ENCODE results near the gene MPEG1.

Gene MPEG1

DNA sequence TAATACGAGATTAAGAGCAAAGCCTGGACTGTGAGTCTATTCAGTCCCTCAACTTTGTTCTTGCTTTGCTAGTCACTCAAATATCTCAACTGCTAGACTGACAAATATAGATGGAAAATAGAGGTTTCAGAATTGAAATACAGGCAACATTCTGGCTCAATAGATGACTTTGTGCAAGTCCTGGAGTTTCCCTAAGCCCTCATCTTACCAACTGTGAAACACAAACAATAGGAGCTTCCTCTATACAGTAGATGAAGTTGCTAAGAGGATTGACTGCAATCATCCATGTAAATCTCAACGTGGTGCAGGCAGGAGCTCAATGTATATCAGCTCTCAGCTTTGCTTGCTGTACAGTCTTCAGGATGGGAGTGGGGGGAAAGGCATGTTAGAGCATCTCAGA lies 6.2 kb upstream of the MPEG1 start:
- Histone ChIP-seq H4K8ac (ENCODE audit: low read depth, low read length) (no peak overlapping the region), H3K4me2 (ENCODE audit: insufficient read depth, low read length, poor library complexity, severe bottlenecking) (no peak overlapping the region), H4K91ac (ENCODE audit: low read depth, low read length, poor library complexity) (no peak overlapping the region), H2BK12ac (ENCODE audit: low read length) (no peak overlapping the region), H3K9ac (ENCODE audit: low read depth, low read length, poor library complexity) (no peak overlapping the region), H3K27me3 (ENCODE audit: control insufficient read depth in 3 of 3, insufficient read depth in 3 of 3, low read depth in 1 of 3, low read length in 3 of 3) (peaks cover 0 to 23% (median 0%) of the 10 kb centered on the region in 3 experiments), H3K36me3 (replicated peaks in 1 of 2; ENCODE audit: control insufficient read depth in 2 of 2, insufficient read depth in 2 of 2, low read length in 2 of 2) (no peaks in the 10 kb centered on the region), H2AFZ (ENCODE audit: low read length) (no peak overlapping the region), H3K27ac (replicated peaks; ENCODE audit: low read length) (no peak overlapping the region), H3K4me3 (ENCODE audit: low read length in 2 of 2) (no peak overlapping the region), H2BK120ac (ENCODE audit: low read depth, low read length) (no peak overlapping the region), H2BK5ac (ENCODE audit: low read length) (no peak overlapping the region), H3K14ac (ENCODE audit: low read length) (no peak overlapping the region), H2BK15ac (ENCODE audit: low read length) (no peak overlapping the region), H2AK5ac (ENCODE audit: low read depth, low read length) (no peak overlapping the region), H3K9me3 (replicated peaks in 1 of 2; ENCODE audit: control insufficient read depth in 2 of 2, insufficient read depth in 1 of 2, low read depth in 1 of 2, low read length in 2 of 2) (no peaks in the 10 kb centered on the region), H3K18ac (ENCODE audit: low read length) (no peak overlapping the region), H3K4me1 (ENCODE audit: control insufficient read depth in 2 of 2, insufficient read depth in 1 of 2, low read depth in 1 of 2, low read length in 2 of 2) (no peaks in the 10 kb centered on the region), H3K4ac (ENCODE audit: low read length) (no peak overlapping the region), H3K79me1 (ENCODE audit: low read depth, low read length) (no peaks in the 10 kb centered on the region), H3K23ac (ENCODE audit: low read depth, low read length, poor library complexity) (no peak overlapping the region)
- DNase-seq (ENCODE audit: low spot score), result no peak
- no CpG with 5 or more reads among the region's 2 CpGs for WGBS, 2 donors (ENCODE audit: extremely low coverage in 2 of 2, insufficient read length in 2 of 2, insufficient replicate concordance in 1 of 2)

DNA sequence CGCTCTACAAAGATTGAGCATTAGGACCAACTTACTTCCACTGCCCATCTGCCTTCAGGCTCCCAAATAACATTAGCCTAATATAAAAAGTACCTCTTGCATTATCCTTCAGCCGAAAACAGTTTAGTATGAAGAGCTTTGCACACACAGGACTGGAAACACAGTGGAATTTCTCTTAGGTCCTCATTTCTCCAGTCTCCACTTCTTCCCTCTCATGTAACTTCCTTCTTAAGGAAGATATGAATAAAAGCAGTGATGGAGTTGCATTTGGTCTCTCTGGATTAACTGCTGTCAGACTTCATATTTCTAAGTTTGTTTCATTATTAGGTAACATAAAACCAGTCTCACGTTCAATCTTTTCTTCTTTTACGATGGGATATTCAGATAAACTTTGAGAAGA lies 5.6 kb upstream of the MPEG1 start:
- H3K79me1 ChIP-seq (ENCODE audit: low read depth, low read length), result no peaks in the 10 kb centered on the region
- no peak overlapping the region for H2BK120ac ChIP-seq (ENCODE audit: low read depth, low read length)
- no peak overlapping the region for H2AFZ ChIP-seq (ENCODE audit: low read length)
- no peak overlapping the region for H3K4me3 ChIP-seq (ENCODE audit: low read length in 2 of 2)
- no peak overlapping the region for H2BK5ac ChIP-seq (ENCODE audit: low read length)
- no peaks in the 10 kb centered on the region for H3K36me3 ChIP-seq (replicated peaks in 1 of 2; ENCODE audit: control insufficient read depth in 2 of 2, insufficient read depth in 2 of 2, low read length in 2 of 2)
- no peak overlapping the region for H3K9ac ChIP-seq (ENCODE audit: low read depth, low read length, poor library complexity)
- H3K4me2 ChIP-seq (ENCODE audit: insufficient read depth, low read length, poor library complexity, severe bottlenecking), result no peak overlapping the region
- H4K8ac ChIP-seq (ENCODE audit: low read depth, low read length), result no peak overlapping the region
- no peaks in the 10 kb centered on the region for H3K9me3 ChIP-seq (replicated peaks in 1 of 2; ENCODE audit: control insufficient read depth in 2 of 2, insufficient read depth in 1 of 2, low read depth in 1 of 2, low read length in 2 of 2)
- peaks cover 0 to 20% (median 0%) of the 10 kb centered on the region in 3 experiments for H3K27me3 ChIP-seq (ENCODE audit: control insufficient read depth in 3 of 3, insufficient read depth in 3 of 3, low read depth in 1 of 3, low read length in 3 of 3)
- H2BK12ac ChIP-seq (ENCODE audit: low read length), result no peak overlapping the region
- H4K91ac ChIP-seq (ENCODE audit: low read depth, low read length, poor library complexity), result no peak overlapping the region
- no peak overlapping the region for H2AK5ac ChIP-seq (ENCODE audit: low read depth, low read length)
- WGBS, 2 donors (ENCODE audit: extremely low coverage in 2 of 2, insufficient read length in 2 of 2, insufficient replicate concordance in 1 of 2), result no CpG with 5 or more reads among the region's 4 CpGs
- no peak overlapping the region for H2BK15ac ChIP-seq (ENCODE audit: low read length)
- no peaks in the 10 kb centered on the region for H3K4me1 ChIP-seq (ENCODE audit: control insufficient read depth in 2 of 2, insufficient read depth in 1 of 2, low read depth in 1 of 2, low read length in 2 of 2)
- no peak overlapping the region for H3K4ac ChIP-seq (ENCODE audit: low read length)
- H3K14ac ChIP-seq (ENCODE audit: low read length), result no peak overlapping the region
- DNase-seq (ENCODE audit: low spot score), result no peak
- no peak overlapping the region for H3K27ac ChIP-seq (replicated peaks; ENCODE audit: low read length)
- no peak overlapping the region for H3K23ac ChIP-seq (ENCODE audit: low read depth, low read length, poor library complexity)
- H3K18ac ChIP-seq (ENCODE audit: low read length), result no peak overlapping the region

DNA sequence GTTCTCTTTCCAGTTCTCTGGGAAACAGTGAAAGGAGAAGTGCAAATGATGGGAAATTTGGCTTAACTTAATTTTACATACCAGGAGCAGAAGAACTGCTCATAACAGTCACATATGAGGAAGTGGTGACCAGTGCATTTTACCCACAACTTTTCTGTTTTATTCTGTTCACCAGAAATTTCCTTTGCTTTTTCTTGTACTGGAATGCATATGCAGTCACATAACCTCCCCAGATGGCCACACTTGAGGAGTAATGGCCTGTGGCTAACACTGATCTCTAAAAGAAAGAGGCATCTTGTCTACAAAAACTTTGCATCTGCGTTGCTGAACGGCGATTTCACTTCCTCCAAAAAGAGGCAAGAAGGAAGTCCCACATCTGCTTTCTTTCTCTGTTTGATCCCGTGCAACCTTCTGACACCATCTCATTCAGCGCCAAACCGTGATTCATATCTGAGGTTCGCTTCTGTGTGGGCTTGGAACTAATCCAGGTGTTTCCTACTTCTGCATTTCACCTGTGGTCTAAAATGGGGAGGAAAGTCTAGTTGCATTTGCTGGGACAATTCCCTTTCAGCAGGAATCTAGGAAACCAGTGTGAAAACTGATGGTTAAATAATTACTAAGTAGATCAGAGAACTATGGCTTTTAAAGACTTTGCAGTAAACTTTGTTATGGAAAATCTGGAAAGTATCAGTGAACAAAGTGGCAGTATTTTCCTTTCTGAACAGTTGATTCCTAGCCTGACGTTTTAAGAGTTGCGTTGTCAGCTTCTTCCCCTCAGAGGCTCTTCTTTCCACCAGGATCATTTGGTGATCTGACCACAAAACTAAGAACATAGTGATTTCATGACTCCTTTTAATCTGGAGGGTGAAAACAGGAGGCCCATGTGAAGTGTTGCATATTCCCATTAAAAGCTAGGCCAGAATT lies 4.2 kb upstream of the MPEG1 start:
- H3K14ac ChIP-seq (ENCODE audit: low read length), result no peak overlapping the region
- no peaks in the 10 kb centered on the region for H3K4me1 ChIP-seq (ENCODE audit: control insufficient read depth in 2 of 2, insufficient read depth in 1 of 2, low read depth in 1 of 2, low read length in 2 of 2)
- no peaks in the 10 kb centered on the region for H3K36me3 ChIP-seq (replicated peaks in 1 of 2; ENCODE audit: control insufficient read depth in 2 of 2, insufficient read depth in 2 of 2, low read length in 2 of 2)
- no peak overlapping the region for H2AFZ ChIP-seq (ENCODE audit: low read length)
- H2BK5ac ChIP-seq (ENCODE audit: low read length), result no peak overlapping the region
- H3K18ac ChIP-seq (ENCODE audit: low read length), result no peak overlapping the region
- H3K9ac ChIP-seq (ENCODE audit: low read depth, low read length, poor library complexity), result no peak overlapping the region
- no CpG with 5 or more reads among the region's 9 CpGs for WGBS, 2 donors (ENCODE audit: extremely low coverage in 2 of 2, insufficient read length in 2 of 2, insufficient replicate concordance in 1 of 2)
- H4K8ac ChIP-seq (ENCODE audit: low read depth, low read length), result no peak overlapping the region
- H3K27ac ChIP-seq (replicated peaks; ENCODE audit: low read length), result no peak overlapping the region
- no peak overlapping the region for H3K4me2 ChIP-seq (ENCODE audit: insufficient read depth, low read length, poor library complexity, severe bottlenecking)
- H3K79me1 ChIP-seq (ENCODE audit: low read depth, low read length), result no peaks in the 10 kb centered on the region
- no peaks in the 10 kb centered on the region for H3K9me3 ChIP-seq (replicated peaks in 1 of 2; ENCODE audit: control insufficient read depth in 2 of 2, insufficient read depth in 1 of 2, low read depth in 1 of 2, low read length in 2 of 2)
- H3K4me3 ChIP-seq (ENCODE audit: low read length in 2 of 2), result no peak overlapping the region
- H4K91ac ChIP-seq (ENCODE audit: low read depth, low read length, poor library complexity), result no peak overlapping the region
- no peak overlapping the region for H2AK5ac ChIP-seq (ENCODE audit: low read depth, low read length)
- no peak overlapping the region for H3K4ac ChIP-seq (ENCODE audit: low read length)
- H3K23ac ChIP-seq (ENCODE audit: low read depth, low read length, poor library complexity), result no peak overlapping the region
- H2BK15ac ChIP-seq (ENCODE audit: low read length), result no peak overlapping the region
- DNase-seq (ENCODE audit: low spot score), result no peak
- H2BK120ac ChIP-seq (ENCODE audit: low read depth, low read length), result no peak overlapping the region
- peaks cover 0 to 10% (median 0%) of the 10 kb centered on the region in 3 experiments for H3K27me3 ChIP-seq (ENCODE audit: control insufficient read depth in 3 of 3, insufficient read depth in 3 of 3, low read depth in 1 of 3, low read length in 3 of 3)
- no peak overlapping the region for H2BK12ac ChIP-seq (ENCODE audit: low read length)

DNA sequence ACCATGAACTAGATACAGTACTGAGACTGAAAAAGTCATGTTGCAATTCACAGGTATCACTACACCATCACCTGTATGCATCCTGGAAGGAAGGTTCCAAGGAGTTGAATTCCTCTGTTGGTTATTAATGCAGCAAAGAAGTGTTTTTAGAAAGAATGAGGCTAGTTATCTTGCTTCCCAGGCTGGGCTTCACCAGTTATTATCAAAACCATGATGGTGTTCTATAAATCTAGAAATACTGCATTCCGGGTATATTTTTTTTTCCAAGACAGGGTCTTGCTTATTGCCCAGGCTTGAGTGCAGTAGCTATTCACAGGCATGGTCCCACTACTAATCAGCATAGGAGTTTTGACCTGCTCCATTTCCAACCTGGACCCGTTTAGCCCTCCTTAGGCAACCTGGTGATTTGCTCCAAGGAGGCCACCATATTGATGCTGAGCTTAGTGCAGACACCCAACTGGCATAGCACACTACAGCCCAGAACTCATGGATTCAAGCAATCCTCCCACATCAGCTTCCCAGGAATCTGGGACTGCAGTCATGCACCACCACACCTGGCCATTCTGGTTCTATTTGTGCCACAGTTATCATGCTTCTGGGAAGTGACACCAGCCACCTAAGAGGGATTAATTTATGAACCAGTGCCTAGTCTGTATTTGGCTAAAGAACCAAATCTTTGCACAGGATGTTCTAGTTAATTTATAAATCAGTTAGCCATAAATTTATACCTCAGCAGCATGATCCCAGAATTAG lies 1.6 kb upstream of the MPEG1 start:
- H3K18ac ChIP-seq (ENCODE audit: low read length), result no peak overlapping the region
- no peak overlapping the region for H2BK120ac ChIP-seq (ENCODE audit: low read depth, low read length)
- H3K9me3 ChIP-seq (replicated peaks in 1 of 2; ENCODE audit: control insufficient read depth in 2 of 2, insufficient read depth in 1 of 2, low read depth in 1 of 2, low read length in 2 of 2), result no peaks in the 10 kb centered on the region
- H3K23ac ChIP-seq (ENCODE audit: low read depth, low read length, poor library complexity), result no peak overlapping the region
- H3K4me1 ChIP-seq (ENCODE audit: control insufficient read depth in 2 of 2, insufficient read depth in 1 of 2, low read depth in 1 of 2, low read length in 2 of 2), result no peaks in the 10 kb centered on the region
- no peak overlapping the region for H4K91ac ChIP-seq (ENCODE audit: low read depth, low read length, poor library complexity)
- no peak overlapping the region for H4K8ac ChIP-seq (ENCODE audit: low read depth, low read length)
- WGBS, 2 donors (ENCODE audit: extremely low coverage in 2 of 2, insufficient read length in 2 of 2, insufficient replicate concordance in 1 of 2), result no CpG with 5 or more reads among the region's 2 CpGs
- H3K4me3 ChIP-seq (ENCODE audit: low read length in 2 of 2), result no peak overlapping the region
- no peaks in the 10 kb centered on the region for H3K79me1 ChIP-seq (ENCODE audit: low read depth, low read length)
- no peak overlapping the region for H3K9ac ChIP-seq (ENCODE audit: low read depth, low read length, poor library complexity)
- no peak overlapping the region for H2BK5ac ChIP-seq (ENCODE audit: low read length)
- H3K14ac ChIP-seq (ENCODE audit: low read length), result no peak overlapping the region
- H2AK5ac ChIP-seq (ENCODE audit: low read depth, low read length), result no peak overlapping the region
- H3K36me3 ChIP-seq (replicated peaks in 1 of 2; ENCODE audit: control insufficient read depth in 2 of 2, insufficient read depth in 2 of 2, low read length in 2 of 2), result peaks cover 2 to 4% of the 10 kb centered on the region in 2 donors
- H3K4me2 ChIP-seq (ENCODE audit: insufficient read depth, low read length, poor library complexity, severe bottlenecking), result no peak overlapping the region
- no peak overlapping the region for H3K27ac ChIP-seq (replicated peaks; ENCODE audit: low read length)
- H3K4ac ChIP-seq (ENCODE audit: low read length), result no peak overlapping the region
- no peak overlapping the region for H2BK12ac ChIP-seq (ENCODE audit: low read length)
- H3K27me3 ChIP-seq (ENCODE audit: control insufficient read depth in 3 of 3, insufficient read depth in 3 of 3, low read depth in 1 of 3, low read length in 3 of 3), result no peaks in the 10 kb centered on the region
- no peak for DNase-seq (ENCODE audit: low spot score)
- no peak overlapping the region for H2AFZ ChIP-seq (ENCODE audit: low read length)
- H2BK15ac ChIP-seq (ENCODE audit: low read length), result no peak overlapping the region

Measured in neuronal stem cell (in vitro differentiated cells).